Fibroblast of mammary gland (primary cell): ENCODE results near the gene CCDC185.

Source experiments
- DNase-seq: peaks from one replicate; pipeline ENCODE4 v3.0.0-alpha.2; 2010; ENCODE audit warnings: low read depth
- H3K4me3 ChIP-seq: 2 replicates; pipeline ENCODE4 v1.5.1; 2011; ENCODE audit warnings: low read depth, mild to moderate bottlenecking, low read length, moderate library complexity; ENCODE audit not compliant: control insufficient read depth
- TF ChIP-seq, protein P1 (sequence below): conservative IDR thresholded peaks from 2 replicates; pipeline ENCODE4 v1.5.1; 2011; ENCODE audit warnings: low read depth, low read length, inconsistent platforms; ENCODE audit not compliant: control insufficient read depth, insufficient read depth

The CCDC185 gene

DNA sequence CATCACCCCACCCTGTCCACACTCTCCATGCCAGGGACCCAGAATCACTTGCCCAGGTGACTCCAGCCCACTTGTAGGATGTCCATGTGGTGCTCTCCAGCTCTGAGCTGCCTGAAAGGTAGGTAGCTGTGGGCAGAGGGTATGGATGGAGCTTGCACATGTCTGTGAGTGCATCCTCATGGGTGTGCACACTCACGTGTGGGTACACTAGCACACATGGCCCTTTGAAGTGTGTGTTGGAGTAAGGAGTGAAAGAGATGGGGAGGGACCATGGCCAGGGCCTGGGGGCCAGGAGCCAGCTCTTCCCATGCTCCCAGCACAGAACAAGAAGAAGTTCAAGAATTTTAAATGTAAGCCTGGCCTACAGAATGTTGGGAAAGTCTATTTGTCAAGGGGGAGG lies 50.2 kb downstream of the CCDC185 start:
- TF ChIP-seq, protein P1, sequence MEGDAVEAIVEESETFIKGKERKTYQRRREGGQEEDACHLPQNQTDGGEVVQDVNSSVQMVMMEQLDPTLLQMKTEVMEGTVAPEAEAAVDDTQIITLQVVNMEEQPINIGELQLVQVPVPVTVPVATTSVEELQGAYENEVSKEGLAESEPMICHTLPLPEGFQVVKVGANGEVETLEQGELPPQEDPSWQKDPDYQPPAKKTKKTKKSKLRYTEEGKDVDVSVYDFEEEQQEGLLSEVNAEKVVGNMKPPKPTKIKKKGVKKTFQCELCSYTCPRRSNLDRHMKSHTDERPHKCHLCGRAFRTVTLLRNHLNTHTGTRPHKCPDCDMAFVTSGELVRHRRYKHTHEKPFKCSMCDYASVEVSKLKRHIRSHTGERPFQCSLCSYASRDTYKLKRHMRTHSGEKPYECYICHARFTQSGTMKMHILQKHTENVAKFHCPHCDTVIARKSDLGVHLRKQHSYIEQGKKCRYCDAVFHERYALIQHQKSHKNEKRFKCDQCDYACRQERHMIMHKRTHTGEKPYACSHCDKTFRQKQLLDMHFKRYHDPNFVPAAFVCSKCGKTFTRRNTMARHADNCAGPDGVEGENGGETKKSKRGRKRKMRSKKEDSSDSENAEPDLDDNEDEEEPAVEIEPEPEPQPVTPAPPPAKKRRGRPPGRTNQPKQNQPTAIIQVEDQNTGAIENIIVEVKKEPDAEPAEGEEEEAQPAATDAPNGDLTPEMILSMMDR, result no peak
- no peak overlapping the region for H3K4me3 ChIP-seq
- DNase-seq, result no peak

DNA sequence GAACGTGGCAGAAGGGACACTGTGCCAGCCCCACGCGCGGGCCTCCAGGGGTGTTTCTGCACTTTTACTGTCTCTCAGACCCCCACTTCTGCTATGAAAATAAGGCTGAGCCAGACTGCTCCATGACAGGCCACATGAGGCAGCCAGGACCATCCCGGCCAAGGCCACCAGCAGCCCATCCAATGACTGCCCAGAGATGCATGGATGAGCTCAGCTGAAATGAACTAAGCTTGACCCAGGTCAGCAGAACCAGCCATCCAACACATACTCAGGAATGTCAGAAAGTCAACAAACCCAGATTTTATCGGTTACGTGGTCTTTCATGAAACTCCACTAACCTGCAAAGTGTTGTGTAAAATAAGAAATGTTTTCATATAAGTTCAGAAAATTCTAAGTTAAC lies 51.2 kb downstream of the CCDC185 start:
- TF ChIP-seq, protein P1, result no peak
- DNase-seq, result no peak
- no peak overlapping the region for H3K4me3 ChIP-seq
